Aortic smooth muscle cell (primary cell): ENCODE measurements around the gene KLK12. TPM values are rescaled to one million over a fixed set of nuclear protein-coding genes. Genes with fewer than 3 reads are reported as not detected.

ENCODE experiments used
- total RNA-seq: library from RNA; depleted of rRNA; stranded (reverse); fragments of >200 nt; gene quantifications from 2 replicates; pipeline ENCODE4 v1.2.3, GENCODE V29; 2014

The KLK12 gene, protein sequence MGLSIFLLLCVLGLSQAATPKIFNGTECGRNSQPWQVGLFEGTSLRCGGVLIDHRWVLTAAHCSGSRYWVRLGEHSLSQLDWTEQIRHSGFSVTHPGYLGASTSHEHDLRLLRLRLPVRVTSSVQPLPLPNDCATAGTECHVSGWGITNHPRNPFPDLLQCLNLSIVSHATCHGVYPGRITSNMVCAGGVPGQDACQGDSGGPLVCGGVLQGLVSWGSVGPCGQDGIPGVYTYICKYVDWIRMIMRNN
- total RNA-seq = not detected in 2 replicates

GRCh38 chr19:51034704-51035103 lies at the start of gene KLK12:
TSS of gene KLK12 (minus strand) at chr19:51035002. CDS start at chr19:51034621, 381 bp downstream.

GRCh38 chr19:51082611-51083010 lies 47.8 kb upstream of the KLK12 start, which contains the start of gene KLK14:
TSS of gene KLK14 (minus strand) at chr19:51082887. CDS start at chr19:51082614, 273 bp downstream.

GRCh38 chr19:51064534-51065220 lies 29.9 kb upstream of the KLK12 start, which contains the start of gene KLK13:
TSS of gene KLK13 (minus strand) at chr19:51065092. CDS start at chr19:51065067, 25 bp downstream.

DNA sequence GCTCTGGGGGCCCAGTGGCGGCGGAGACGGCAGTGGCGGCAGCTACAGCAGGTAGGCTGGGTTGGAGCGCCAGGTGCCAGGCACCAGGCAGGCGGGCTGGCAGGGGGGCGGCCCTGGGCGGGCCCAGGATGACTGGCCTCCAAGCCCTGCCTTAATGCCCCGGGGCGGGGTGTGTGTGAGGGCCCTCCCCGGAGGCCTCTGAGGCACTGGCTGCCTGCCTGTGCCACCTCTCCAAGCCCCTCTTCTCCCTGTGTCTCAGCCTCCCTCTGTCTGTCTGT lies 8.3 kb downstream of the KLK12 start, which contains the start of gene KLK11:
Gene KLK11 (minus strand): TSS at position 63 of the 278 bp plus-strand sequence. CDS start 985 bp downstream, outside the sequence.

GRCh38 chr19:51019544-51019925 lies 15.3 kb downstream of the KLK12 start, which contains the start of gene KLK10:
TSS of gene KLK10 (minus strand) at chr19:51019709. CDS start at chr19:51019130, 579 bp downstream.

GRCh38 chr19:51001515-51001914 lies 33.3 kb downstream of the KLK12 start, which contains the start of gene KLK8:
TSS of gene KLK8 (minus strand) at chr19:51001604. CDS start at chr19:51001167, 437 bp downstream.

DNA sequence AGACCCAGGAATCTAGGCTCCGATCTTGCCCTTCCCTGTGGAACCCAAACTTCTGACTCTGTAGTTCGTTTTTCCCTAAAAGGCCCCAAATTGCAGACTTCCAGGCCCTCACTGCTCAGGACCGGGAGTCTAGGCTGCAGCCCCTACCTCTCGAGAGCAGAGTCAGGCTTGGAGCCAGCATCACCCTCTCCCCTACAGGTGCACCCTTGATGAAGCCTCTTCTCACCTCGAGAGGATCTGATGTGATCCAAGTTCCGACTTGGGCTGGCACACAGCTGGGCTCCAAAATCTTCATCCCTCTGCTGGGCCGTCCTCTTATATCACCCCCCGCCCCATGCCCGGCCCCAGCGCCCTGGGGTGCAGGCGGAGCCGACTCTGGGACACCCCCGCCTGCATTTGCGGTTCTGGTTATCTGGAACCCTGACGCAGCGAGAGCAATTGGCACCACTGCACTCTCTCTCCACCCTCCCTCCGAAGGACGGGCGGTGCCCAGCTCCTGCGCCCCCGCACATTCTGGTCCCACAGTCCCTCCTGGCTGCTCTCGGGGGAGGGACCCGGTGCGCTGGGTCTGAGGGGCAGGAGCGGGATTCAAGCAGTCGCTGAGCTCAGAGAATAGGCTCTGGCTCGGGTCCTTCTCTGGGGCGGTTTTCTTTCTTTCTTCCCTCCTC lies 51.0 kb downstream of the KLK12 start, which contains the start of gene KLK7:
Gene KLK7 (minus strand): TSS at position 293 of the 668 bp plus-strand sequence. CDS start 1,518 bp downstream, outside the sequence.

Other genes starting within 250 kb of the KLK12 start
- not detected in 2 replicates for gene ACP4, start 244.6 kb downstream of the KLK12 start, total RNA-seq
- gene KLK1, start 211.2 kb downstream of the KLK12 start, total RNA-seq = not detected in 2 replicates
- not detected in 2 replicates for gene KLK15, start 201.4 kb downstream of the KLK12 start, total RNA-seq
- not detected in 2 replicates for gene KLK3, start 180.1 kb downstream of the KLK12 start, total RNA-seq
- not detected in 2 replicates for gene KLK2, start 161.6 kb downstream of the KLK12 start, total RNA-seq
- gene KLK4, start 123.6 kb downstream of the KLK12 start, total RNA-seq = not detected in 2 replicates
- gene KLK5, start 82.0 kb downstream of the KLK12 start, total RNA-seq = not detected in 2 replicates
- gene KLK6, start 65.4 kb downstream of the KLK12 start, total RNA-seq = not detected in 2 replicates
- gene KLK7, start 51.1 kb downstream of the KLK12 start, total RNA-seq = not detected in 2 replicates
- gene KLK8, start 33.4 kb downstream of the KLK12 start, total RNA-seq = not detected in 2 replicates
- not detected in 2 replicates for gene KLK10, start 15.3 kb downstream of the KLK12 start, total RNA-seq
- gene KLK11, start 8.4 kb downstream of the KLK12 start, total RNA-seq = not detected in 2 replicates
- gene KLK13, start 30.1 kb upstream of the KLK12 start, total RNA-seq = not detected in 2 replicates
- not detected in 2 replicates for gene KLK14, start 47.9 kb upstream of the KLK12 start, total RNA-seq
- gene CTU1, start 73.4 kb upstream of the KLK12 start, total RNA-seq = 3.4 and 3.5 TPM in 2 replicates
- not detected in 2 replicates for gene SIGLEC9, start 89.9 kb upstream of the KLK12 start, total RNA-seq
- gene SIGLEC7, start 107.3 kb upstream of the KLK12 start, total RNA-seq = not detected in 2 replicates
- not detected in 2 replicates for gene CD33, start 190.1 kb upstream of the KLK12 start, total RNA-seq
- not detected in 2 replicates for gene SIGLECL1, start 216.1 kb upstream of the KLK12 start, total RNA-seq